Measurements from ENCODE around the gene SLC3A2.
"Not testable (repeated sequence)": the region's sequence is repeated elsewhere in the genome, so short reads cannot be mapped to it uniquely, and the experiment has no call there.

SLC3A2 gene

DNA sequence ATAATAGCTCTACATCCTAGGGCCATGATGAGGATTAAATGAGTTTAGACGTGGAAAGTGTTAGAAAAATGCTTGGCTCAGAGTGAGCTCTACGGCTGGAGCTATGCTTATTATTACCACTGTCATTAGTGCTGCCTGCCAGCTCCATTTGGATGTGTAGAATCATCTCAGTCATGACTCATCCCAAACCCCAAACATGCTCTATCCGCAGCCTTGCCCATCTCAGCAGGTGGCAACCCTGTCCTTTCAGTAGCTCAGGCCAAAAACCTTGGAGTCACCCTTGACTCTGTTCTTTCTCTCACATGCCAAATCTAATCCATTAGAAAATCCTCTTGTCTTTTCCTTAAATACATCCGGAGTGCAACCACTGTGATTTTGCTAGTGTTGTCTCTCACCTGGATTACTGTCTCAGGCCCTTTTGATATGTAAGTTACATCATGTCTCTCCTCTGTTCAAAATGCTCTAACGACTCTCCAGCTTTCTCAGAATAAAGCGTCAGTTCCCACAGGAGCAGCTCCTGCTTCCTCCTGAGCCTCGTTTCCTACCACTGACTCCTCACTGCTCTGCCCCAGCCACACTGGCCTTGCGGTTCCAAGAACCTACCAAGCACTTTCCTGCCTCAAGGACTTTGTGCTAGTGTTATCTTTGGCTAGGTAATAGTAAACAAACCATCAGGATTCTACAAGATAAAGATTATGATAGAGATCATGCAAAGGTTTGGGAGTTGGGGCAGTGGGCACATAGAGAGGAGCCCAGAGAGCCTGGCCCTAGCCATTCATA is 51.0 kb downstream of the SLC3A2 start:
- DNase-seq: no peak

GRCh38 chr11:62933285-62933684 is 52.6 kb downstream of the SLC3A2 start:
- no peak for DNase-seq

- DNase-seq: no peak
These were observed 53.2 kb downstream of the SLC3A2 start for GRCh38 chr11:62933750-62934495.

- DNase-seq: no peak
These were observed 53.7 kb downstream of the SLC3A2 start for GRCh38 chr11:62934496-62934785.

- DNase-seq: not testable (repeated sequence)
These were observed 56.8 kb downstream of the SLC3A2 start for GRCh38 chr11:62937528-62937927.

Measured in CD4-positive, alpha-beta T cell treated with Interferon gamma for 1 hour (primary cell).